COR-L47 (cell line): ENCODE measurements around the gene SLC16A8.

ENCODE experiments used
- DNase-seq: peaks from one replicate; lab custom pipeline; 2025; lab: John Stamatoyannopoulos, UW

The SLC16A8 gene

GRCh38 chr22:38028344-38029130 is 55.4 kb downstream of the SLC16A8 start:
- no peak for DNase-seq
